ENCODE measurements around the gene STYXL2. TPM values are rescaled to one million over a fixed set of nuclear protein-coding genes. Genes with fewer than 3 reads are reported as not detected.

STYXL2 gene
- total RNA-seq, 1 donor from 2014 or later: 1.9 TPM

DNA sequence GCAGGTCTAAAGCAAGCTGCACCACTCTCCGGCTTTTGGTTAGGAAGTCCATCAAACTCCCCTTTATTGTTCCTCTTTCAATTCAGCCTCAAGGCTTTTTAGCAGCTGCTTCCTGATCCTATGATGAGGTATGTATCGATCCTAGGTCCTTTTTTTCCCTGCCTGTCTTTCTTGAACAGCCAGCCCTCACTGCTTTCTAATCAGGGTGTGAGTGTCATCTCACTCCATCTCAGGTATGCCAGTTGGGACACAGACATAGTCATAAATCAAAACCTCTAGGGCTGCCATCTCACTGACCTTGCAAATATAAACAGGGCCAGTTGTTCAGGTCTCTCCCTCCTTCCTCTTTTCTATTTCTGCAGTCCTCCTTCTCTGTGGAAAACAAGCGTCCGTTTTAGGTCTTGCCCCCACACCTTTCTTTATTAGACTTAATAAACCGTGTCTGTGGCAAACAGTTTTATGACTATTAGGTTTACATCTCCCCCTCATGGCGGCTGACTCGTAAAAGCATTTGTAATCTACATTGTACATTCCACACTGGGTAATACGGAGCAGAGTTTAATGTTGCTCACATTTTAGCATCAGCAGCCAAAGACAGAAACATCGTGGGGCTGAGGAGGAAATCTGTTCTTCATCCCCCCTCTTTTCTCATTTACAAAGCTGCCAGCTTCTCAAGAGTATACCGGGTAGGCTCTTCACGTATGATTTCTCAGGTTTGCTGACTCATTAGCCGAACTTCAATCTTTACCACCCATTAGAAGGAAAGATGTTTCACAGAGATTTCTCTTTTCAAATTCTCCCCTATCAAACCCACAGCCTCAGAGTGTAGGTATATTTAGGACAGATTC is 11.6 kb downstream of the STYXL2 start:
- H3K27me3 Mint-ChIP-seq (ENCODE audit: unreplicated experiment): peaks cover 3% of the 10 kb centered on the region
- peaks cover 35% of the 10 kb centered on the region for H3K4me1 Mint-ChIP-seq (ENCODE audit: unreplicated experiment)
- H3K36me3 Mint-ChIP-seq (ENCODE audit: low read depth, unreplicated experiment): no peaks in the 10 kb centered on the region
- no peak for DNase-seq (ENCODE audit: low spot score)
- H3K27ac Mint-ChIP-seq (ENCODE audit: unreplicated experiment): peak overlapping the region; percentile 57
- no peaks in the 10 kb centered on the region for H3K9me3 Mint-ChIP-seq (ENCODE audit: unreplicated experiment)
- TF ChIP-seq, protein P1, sequence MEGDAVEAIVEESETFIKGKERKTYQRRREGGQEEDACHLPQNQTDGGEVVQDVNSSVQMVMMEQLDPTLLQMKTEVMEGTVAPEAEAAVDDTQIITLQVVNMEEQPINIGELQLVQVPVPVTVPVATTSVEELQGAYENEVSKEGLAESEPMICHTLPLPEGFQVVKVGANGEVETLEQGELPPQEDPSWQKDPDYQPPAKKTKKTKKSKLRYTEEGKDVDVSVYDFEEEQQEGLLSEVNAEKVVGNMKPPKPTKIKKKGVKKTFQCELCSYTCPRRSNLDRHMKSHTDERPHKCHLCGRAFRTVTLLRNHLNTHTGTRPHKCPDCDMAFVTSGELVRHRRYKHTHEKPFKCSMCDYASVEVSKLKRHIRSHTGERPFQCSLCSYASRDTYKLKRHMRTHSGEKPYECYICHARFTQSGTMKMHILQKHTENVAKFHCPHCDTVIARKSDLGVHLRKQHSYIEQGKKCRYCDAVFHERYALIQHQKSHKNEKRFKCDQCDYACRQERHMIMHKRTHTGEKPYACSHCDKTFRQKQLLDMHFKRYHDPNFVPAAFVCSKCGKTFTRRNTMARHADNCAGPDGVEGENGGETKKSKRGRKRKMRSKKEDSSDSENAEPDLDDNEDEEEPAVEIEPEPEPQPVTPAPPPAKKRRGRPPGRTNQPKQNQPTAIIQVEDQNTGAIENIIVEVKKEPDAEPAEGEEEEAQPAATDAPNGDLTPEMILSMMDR (IDR thresholded peaks at IDR 0.05; ENCODE audit: unreplicated experiment): no peak
- H3K4me3 Mint-ChIP-seq (ENCODE audit: unreplicated experiment): no peak overlapping the region

DNA sequence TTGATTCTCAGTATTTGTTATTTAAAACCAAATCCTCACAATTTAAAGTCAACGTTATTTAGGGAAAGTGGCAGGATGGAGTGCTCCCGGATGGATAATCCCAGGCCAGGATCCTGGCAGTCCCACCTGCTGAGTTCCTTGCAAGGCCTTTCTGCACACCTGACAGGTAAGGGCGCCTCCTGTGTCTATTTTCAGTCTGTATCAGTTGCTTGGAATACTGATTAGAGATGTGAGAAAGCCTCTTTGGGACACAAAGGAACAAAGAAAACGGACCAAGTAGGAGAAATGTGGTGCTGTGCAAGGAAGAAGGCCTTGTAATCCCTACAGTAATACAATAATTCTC is 12.2 kb downstream of the STYXL2 start:
- peaks cover 41% of the 10 kb centered on the region for H3K4me1 Mint-ChIP-seq (ENCODE audit: unreplicated experiment)
- peaks cover 3% of the 10 kb centered on the region for H3K27me3 Mint-ChIP-seq (ENCODE audit: unreplicated experiment)
- no peaks in the 10 kb centered on the region for H3K36me3 Mint-ChIP-seq (ENCODE audit: low read depth, unreplicated experiment)
- no peak overlapping the region for H3K4me3 Mint-ChIP-seq (ENCODE audit: unreplicated experiment)
- H3K27ac Mint-ChIP-seq (ENCODE audit: unreplicated experiment): no peak overlapping the region
- TF ChIP-seq, protein P1 (IDR thresholded peaks at IDR 0.05; ENCODE audit: unreplicated experiment): no peak
- no peaks in the 10 kb centered on the region for H3K9me3 Mint-ChIP-seq (ENCODE audit: unreplicated experiment)
- no peak for DNase-seq (ENCODE audit: low spot score)

DNA sequence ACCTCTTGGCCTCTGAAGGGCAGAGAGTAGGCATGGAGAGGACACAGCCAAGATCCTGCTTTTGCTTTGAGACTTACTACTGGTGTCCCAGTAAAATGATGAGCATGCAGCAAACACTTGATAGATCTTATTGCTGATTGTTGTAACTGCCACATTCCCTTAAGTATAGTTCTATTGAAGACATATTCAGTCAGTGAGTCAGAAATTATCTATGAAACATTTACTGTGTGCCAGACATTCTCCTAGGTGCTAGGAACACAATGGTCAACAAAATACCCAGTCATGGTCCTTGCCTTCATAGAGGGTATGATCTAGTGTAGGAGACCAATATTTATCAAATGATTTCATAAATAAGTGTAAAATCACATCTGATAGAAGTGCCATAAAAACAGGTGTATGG is 13.6 kb downstream of the STYXL2 start:
- Mint-ChIP-seq H3K36me3 (ENCODE audit: low read depth, unreplicated experiment) (no peaks in the 10 kb centered on the region), H3K27me3 (ENCODE audit: unreplicated experiment) (peaks cover 3% of the 10 kb centered on the region), H3K4me1 (ENCODE audit: unreplicated experiment) (peaks cover 41% of the 10 kb centered on the region), H3K4me3 (ENCODE audit: unreplicated experiment) (no peak overlapping the region), H3K9me3 (ENCODE audit: unreplicated experiment) (no peaks in the 10 kb centered on the region), H3K27ac (ENCODE audit: unreplicated experiment) (no peak overlapping the region)
- TF ChIP-seq, protein P1 (IDR thresholded peaks at IDR 0.05; ENCODE audit: unreplicated experiment): no peak
- DNase-seq (ENCODE audit: low spot score): no peak

DNA sequence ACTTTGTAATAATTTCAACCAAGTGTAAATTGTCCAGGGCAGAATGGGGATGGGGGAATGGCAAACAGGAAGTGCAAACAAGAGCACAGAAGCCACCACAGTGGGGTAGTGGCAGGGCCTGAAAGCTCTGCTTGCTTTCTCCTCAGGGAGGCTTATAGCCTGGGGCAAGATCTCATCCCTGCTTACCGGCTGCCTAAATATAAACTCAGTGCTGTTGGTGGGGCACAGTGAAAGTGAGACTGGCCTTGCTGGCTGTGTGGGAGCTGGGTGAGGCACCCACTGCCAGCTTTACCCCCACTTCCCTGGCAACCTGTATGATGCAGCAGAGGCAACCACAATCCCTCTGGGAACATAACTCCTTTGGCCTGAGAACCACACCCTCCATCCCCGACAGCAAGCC is 15.2 kb downstream of the STYXL2 start:
- no peak overlapping the region for H3K4me3 Mint-ChIP-seq (ENCODE audit: unreplicated experiment)
- H3K4me1 Mint-ChIP-seq (ENCODE audit: unreplicated experiment): peaks cover 40% of the 10 kb centered on the region
- H3K27me3 Mint-ChIP-seq (ENCODE audit: unreplicated experiment): peaks cover 3% of the 10 kb centered on the region
- TF ChIP-seq, protein P1 (IDR thresholded peaks at IDR 0.05; ENCODE audit: unreplicated experiment): no peak
- H3K9me3 Mint-ChIP-seq (ENCODE audit: unreplicated experiment): no peaks in the 10 kb centered on the region
- H3K36me3 Mint-ChIP-seq (ENCODE audit: low read depth, unreplicated experiment): no peaks in the 10 kb centered on the region
- no peak overlapping the region for H3K27ac Mint-ChIP-seq (ENCODE audit: unreplicated experiment)
- no peak for DNase-seq (ENCODE audit: low spot score)

DNA sequence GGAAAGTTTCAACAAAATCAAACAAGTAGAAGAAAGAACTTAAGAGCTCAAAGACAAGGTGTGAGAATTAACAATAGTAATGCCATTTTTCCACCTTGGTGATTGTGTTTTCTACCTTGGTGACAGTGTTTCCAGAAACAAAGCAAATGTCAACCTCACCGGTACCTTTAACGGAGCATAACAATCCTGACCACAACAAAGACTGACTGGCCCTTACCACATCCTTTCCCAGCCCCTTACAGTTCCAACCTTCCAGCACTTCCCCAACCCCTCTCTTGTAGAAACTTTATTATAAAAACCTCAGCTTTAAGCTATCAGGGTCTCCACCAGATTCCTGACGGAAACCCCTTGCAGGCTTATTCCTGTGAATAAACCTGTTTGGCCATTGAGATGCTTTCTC is 16.7 kb downstream of the STYXL2 start:
- H3K4me1 Mint-ChIP-seq (ENCODE audit: unreplicated experiment): peaks cover 25% of the 10 kb centered on the region
- no peak overlapping the region for H3K4me3 Mint-ChIP-seq (ENCODE audit: unreplicated experiment)
- H3K27ac Mint-ChIP-seq (ENCODE audit: unreplicated experiment): peak overlapping the region; percentile 19
- TF ChIP-seq, protein P1 (IDR thresholded peaks at IDR 0.05; ENCODE audit: unreplicated experiment): no peak
- no peaks in the 10 kb centered on the region for H3K9me3 Mint-ChIP-seq (ENCODE audit: unreplicated experiment)
- DNase-seq (ENCODE audit: low spot score): no peak
- H3K36me3 Mint-ChIP-seq (ENCODE audit: low read depth, unreplicated experiment): no peaks in the 10 kb centered on the region
- H3K27me3 Mint-ChIP-seq (ENCODE audit: unreplicated experiment): peaks cover 3% of the 10 kb centered on the region
